Activated B cell treated with CpG ODN at 0.5 μM for 24 hours (primary cell): ENCODE results near the gene PRR35. TPM values are rescaled to one million over a fixed set of nuclear protein-coding genes. Genes with fewer than 3 reads are reported as not detected.

ENCODE experiments used
- ATAC-seq: fragments of 200-7000 bp; cut with Tn5 transposase; one replicate; pipeline ENCODE4 v1.10.0; 2021; ENCODE audit warnings: low read depth, mild to moderate bottlenecking, moderate library complexity
- CTCF ChIA-PET: fragments of 350-600 bp; sonication (Branson Sonifier 250); formaldehyde crosslinking; loops from one replicate; lab custom pipeline; 2021; ENCODE audit warnings: antibody characterized with exemption; lab: Charles Lee
- POLR2A ChIA-PET: fragments of 350-600 bp; sonication (Branson Sonifier 250); formaldehyde crosslinking; loops from one replicate; lab custom pipeline; 2021; ENCODE audit warnings: antibody characterized with exemption; lab: Charles Lee
- DNase-seq: peaks from one replicate; pipeline ENCODE4 v3.0.0; 2022
- H3K27ac Mint-ChIP-seq: one replicate; pipeline ENCODE4 v1.8.0; 2020; ENCODE audit warnings: mixed read lengths
- H3K27me3 Mint-ChIP-seq: one replicate; pipeline ENCODE4 v1.8.0; 2021; ENCODE audit warnings: mixed read lengths
- H3K36me3 Mint-ChIP-seq: one replicate; pipeline ENCODE4 v1.8.0; 2021; ENCODE audit warnings: low read depth, mixed read lengths
- H3K4me1 Mint-ChIP-seq: one replicate; pipeline ENCODE4 v1.8.0; 2021; ENCODE audit warnings: mixed read lengths
- H3K4me3 Mint-ChIP-seq: one replicate; pipeline ENCODE4 v1.8.0; 2020; ENCODE audit warnings: mild to moderate bottlenecking, mixed read lengths
- H3K9me3 Mint-ChIP-seq: one replicate; pipeline ENCODE4 v1.8.0; 2020; ENCODE audit warnings: mixed read lengths
- CTCF ChIP-seq: fragments of 200-600 bp; IDR thresholded peaks from one replicate; pipeline ENCODE4 v1.8.0; 2022; ENCODE audit warnings: antibody characterized with exemption, mild to moderate bottlenecking
- intact Hi-C: fragments of 100-400 bp; cut with micrococcal nuclease; formaldehyde crosslinking; loops from one replicate; pipeline ENCODE4 v1.15.1; 2024
- total RNA-seq: library from RNA; stranded (reverse); gene quantifications from 2 replicates; pipeline ENCODE4 v1.2.3, GENCODE V29; 2022

PRR35 gene
- total RNA-seq, 1 donor from 2014 or later = not detected

- Mint-ChIP-seq H3K9me3 (no peaks in the 10 kb centered on the region), H3K27ac (no peak overlapping the region), H3K36me3 (peaks cover 21% of the 10 kb centered on the region), H3K4me1 (no peaks in the 10 kb centered on the region), H3K4me3 (no peak overlapping the region), H3K27me3 (no peaks in the 10 kb centered on the region)
- ChIA-PET CTCF (no interaction called here), POLR2A (no interaction called here)
- ATAC-seq = no peak
- intact Hi-C loops = no loop called here
- no peak for TF ChIP-seq CTCF
- no peak for DNase-seq
Observed at GRCh38 chr16:516301-516700, 43.9 kb upstream of the PRR35 start.

GRCh38 chr16:518858-519257, 41.3 kb upstream of the PRR35 start:
- no peaks in the 10 kb centered on the region for H3K27me3 Mint-ChIP-seq
- H3K4me3 Mint-ChIP-seq = no peak overlapping the region
- H3K27ac Mint-ChIP-seq = no peak overlapping the region
- intact Hi-C loops = no loop called here
- ATAC-seq = no peak
- peaks cover 18% of the 10 kb centered on the region for H3K36me3 Mint-ChIP-seq
- H3K4me1 Mint-ChIP-seq = peaks cover under 1% of the 10 kb centered on the region
- CTCF ChIA-PET = no interaction called here
- POLR2A ChIA-PET = interaction anchor here (2.0 kb wide), 1 partner anchor 8 kb away, joined by 5 read pairs; the partner anchor contains the start of gene CAPN15
- no peaks in the 10 kb centered on the region for H3K9me3 Mint-ChIP-seq
- DNase-seq = no peak
- TF ChIP-seq CTCF = no peak

- DNase-seq (no peak), ATAC-seq (no peak)
- CTCF ChIA-PET = no interaction called here
- no peaks in the 10 kb centered on the region for H3K9me3 Mint-ChIP-seq
- no peak overlapping the region for H3K4me3 Mint-ChIP-seq
- no peaks in the 10 kb centered on the region for H3K27me3 Mint-ChIP-seq
- peaks cover 4% of the 10 kb centered on the region for H3K4me1 Mint-ChIP-seq
- peaks cover 18% of the 10 kb centered on the region for H3K36me3 Mint-ChIP-seq
- TF ChIP-seq CTCF = no peak
- intact Hi-C loops = no loop called here
- POLR2A ChIA-PET = interaction anchor here (2.0 kb wide), 1 partner anchor 8 kb away, joined by 5 read pairs; the partner anchor contains the start of gene CAPN15
- no peak overlapping the region for H3K27ac Mint-ChIP-seq
Observed at GRCh38 chr16:519425-519824, 40.8 kb upstream of the PRR35 start.

- DNase-seq = no peak
- CTCF ChIA-PET = no interaction called here
- TF ChIP-seq CTCF = no peak
- ATAC-seq = no peak
- Mint-ChIP-seq H3K27ac (no peak overlapping the region), H3K36me3 (peaks cover 15% of the 10 kb centered on the region), H3K9me3 (no peaks in the 10 kb centered on the region), H3K4me1 (peaks cover 7% of the 10 kb centered on the region), H3K4me3 (no peak overlapping the region), H3K27me3 (no peaks in the 10 kb centered on the region)
- POLR2A ChIA-PET = interaction anchor here (2.0 kb wide), 1 partner anchor 7 kb away, joined by 5 read pairs; the partner anchor contains the start of gene CAPN15
- intact Hi-C loops = no loop called here
Observed at GRCh38 chr16:519841-520687, 40.1 kb upstream of the PRR35 start.

GRCh38 chr16:520847-521246, 39.3 kb upstream of the PRR35 start:
- H3K27me3 Mint-ChIP-seq = no peaks in the 10 kb centered on the region
- DNase-seq = no peak

More at GRCh38 chr16:520847-521246, 39.3 kb upstream of the PRR35 start:
- Mint-ChIP-seq H3K4me1 (peaks cover 15% of the 10 kb centered on the region), H3K27ac (no peak overlapping the region), H3K9me3 (no peaks in the 10 kb centered on the region), H3K36me3 (peaks cover 11% of the 10 kb centered on the region), H3K4me3 (no peak overlapping the region)
- ATAC-seq = no peak
- POLR2A ChIA-PET = no interaction called here
- intact Hi-C loops = no loop called here
- TF ChIP-seq CTCF = no peak
- CTCF ChIA-PET = no interaction called here
